WTC11 (cell line): ENCODE results near the gene JRKL. TPM values are rescaled to one million over a fixed set of nuclear protein-coding genes. Genes with fewer than 3 reads are reported as not detected.

ENCODE experiments used
- AFF4 ChIP-seq: sonication (generic); formaldehyde crosslinking; IDR thresholded peaks from 2 replicates; pipeline ENCODE4 v1.8.1; 2023; ENCODE audit warnings: mild to moderate bottlenecking, missing genetic modification reagents, borderline replicate concordance
- ATF1 ChIP-seq: sonication (generic); formaldehyde crosslinking; IDR thresholded peaks from 2 replicates; pipeline ENCODE4 v1.8.1; 2023; ENCODE audit warnings: mild to moderate bottlenecking, moderate library complexity, missing genetic modification reagents
- CDX4 ChIP-seq: fragments of 250-450 bp; sonication (Bioruptor Pico); IDR thresholded peaks from 2 replicates; pipeline ENCODE4 v1.9.0; 2021; ENCODE audit warnings: moderate library complexity, mild to moderate bottlenecking, inconsistent platforms, borderline replicate concordance
- CTCF ChIP-seq: fragments of 200-600 bp; IDR thresholded peaks from 2 replicates; pipeline ENCODE4 v1.8.0; 2022; ENCODE audit warnings: antibody characterized with exemption
- EMX1 ChIP-seq: fragments of 250-450 bp; sonication (Bioruptor Pico); IDR thresholded peaks from 2 replicates; pipeline ENCODE4 v1.8.0; 2021; ENCODE audit warnings: mild to moderate bottlenecking
- HMGXB4 ChIP-seq: sonication (generic); formaldehyde crosslinking; IDR thresholded peaks from 2 replicates; pipeline ENCODE4 v1.8.1; 2023; ENCODE audit warnings: mild to moderate bottlenecking, moderate library complexity, missing genetic modification reagents
- MAX ChIP-seq: sonication (generic); formaldehyde crosslinking; IDR thresholded peaks from 2 replicates; pipeline ENCODE4 v1.8.0; 2022; ENCODE audit warnings: mild to moderate bottlenecking, missing genetic modification reagents
- NFE2L1 ChIP-seq: sonication (generic); formaldehyde crosslinking; IDR thresholded peaks from 2 replicates; pipeline ENCODE4 v1.8.1; 2023; ENCODE audit warnings: missing genetic modification reagents
- NR1H2 ChIP-seq: sonication (generic); formaldehyde crosslinking; IDR thresholded peaks from 2 replicates; pipeline ENCODE4 v1.9.0; 2021; ENCODE audit warnings: mild to moderate bottlenecking, moderate library complexity, missing genetic modification reagents
- SMAD4 ChIP-seq: sonication (generic); formaldehyde crosslinking; IDR thresholded peaks from 2 replicates; pipeline ENCODE4 v1.8.0; 2022; ENCODE audit warnings: mild to moderate bottlenecking, missing genetic modification reagents
- SP1 ChIP-seq: sonication (generic); formaldehyde crosslinking; conservative IDR thresholded peaks from 2 replicates; pipeline ENCODE4 v1.8.1; 2022; ENCODE audit warnings: missing genetic modification reagents
- TCF7 ChIP-seq: sonication (generic); formaldehyde crosslinking; IDR thresholded peaks from 2 replicates; pipeline ENCODE4 v1.8.0; 2022; ENCODE audit warnings: mild to moderate bottlenecking, low read depth, missing genetic modification reagents, moderate library complexity
- TEAD1 ChIP-seq: sonication (generic); formaldehyde crosslinking; IDR thresholded peaks from 2 replicates; pipeline ENCODE4 v1.8.0; 2022; ENCODE audit warnings: mild to moderate bottlenecking, missing genetic modification reagents
- USF2 ChIP-seq: sonication (generic); formaldehyde crosslinking; IDR thresholded peaks from 2 replicates; pipeline ENCODE4 v1.8.1; 2023; ENCODE audit warnings: mild to moderate bottlenecking, missing genetic modification reagents, moderate library complexity
- ZNF121 ChIP-seq: sonication (generic); formaldehyde crosslinking; IDR thresholded peaks from 2 replicates; pipeline ENCODE4 v1.8.0; 2023; ENCODE audit warnings: missing genetic modification reagents
- ZNF138 ChIP-seq: sonication (generic); formaldehyde crosslinking; conservative IDR thresholded peaks from 2 replicates; pipeline ENCODE4 v1.8.1; 2022; ENCODE audit warnings: mild to moderate bottlenecking, moderate library complexity, missing genetic modification reagents
- ZNF219 ChIP-seq: sonication (generic); formaldehyde crosslinking; IDR thresholded peaks from 2 replicates; pipeline ENCODE4 v1.8.0; 2023; ENCODE audit warnings: missing genetic modification reagents, mild to moderate bottlenecking, borderline replicate concordance
- ZNF232 ChIP-seq: sonication (generic); formaldehyde crosslinking; IDR thresholded peaks from 2 replicates; pipeline ENCODE4 v1.8.0; 2022; ENCODE audit warnings: mild to moderate bottlenecking, missing genetic modification reagents
- ZNF396 ChIP-seq: fragments of 250-450 bp; sonication (Bioruptor Pico); IDR thresholded peaks from 2 replicates; pipeline ENCODE4 v1.8.0; 2021; ENCODE audit warnings: mild to moderate bottlenecking, moderate library complexity, borderline replicate concordance
- total RNA-seq: library from RNA; stranded (reverse); gene quantifications from 3 replicates; pipeline ENCODE4 v1.2.3, GENCODE V29; 2021
- TF ChIP-seq, protein P1 (sequence below): sonication (generic); formaldehyde crosslinking; IDR thresholded peaks from 2 replicates; pipeline ENCODE4 v1.8.1; 2023; ENCODE audit warnings: mild to moderate bottlenecking, missing genetic modification reagents
- TF ChIP-seq, protein P2 (sequence below): fragments of 250-450 bp; sonication (Bioruptor Pico); IDR thresholded peaks from 2 replicates; pipeline ENCODE4 v2.1.2; 2022; ENCODE audit warnings: mild to moderate bottlenecking, moderate library complexity
- TF ChIP-seq, protein P3 (sequence below): sonication (generic); formaldehyde crosslinking; IDR thresholded peaks from 2 replicates; pipeline ENCODE4 v1.8.1; 2022; ENCODE audit warnings: missing genetic modification reagents, borderline replicate concordance
- TF ChIP-seq, protein P4 (sequence below): sonication (generic); formaldehyde crosslinking; IDR thresholded peaks from 2 replicates; pipeline ENCODE4 v1.8.0; 2022; ENCODE audit warnings: mild to moderate bottlenecking, missing genetic modification reagents

JRKL gene
- total RNA-seq, 1 experiment from 2014 or later, result 6.1 TPM

GRCh38 chr11:96389720-96390487, at the start of gene JRKL, which contains the start of gene CCDC82 (continued):
- TF ChIP-seq, protein P1, sequence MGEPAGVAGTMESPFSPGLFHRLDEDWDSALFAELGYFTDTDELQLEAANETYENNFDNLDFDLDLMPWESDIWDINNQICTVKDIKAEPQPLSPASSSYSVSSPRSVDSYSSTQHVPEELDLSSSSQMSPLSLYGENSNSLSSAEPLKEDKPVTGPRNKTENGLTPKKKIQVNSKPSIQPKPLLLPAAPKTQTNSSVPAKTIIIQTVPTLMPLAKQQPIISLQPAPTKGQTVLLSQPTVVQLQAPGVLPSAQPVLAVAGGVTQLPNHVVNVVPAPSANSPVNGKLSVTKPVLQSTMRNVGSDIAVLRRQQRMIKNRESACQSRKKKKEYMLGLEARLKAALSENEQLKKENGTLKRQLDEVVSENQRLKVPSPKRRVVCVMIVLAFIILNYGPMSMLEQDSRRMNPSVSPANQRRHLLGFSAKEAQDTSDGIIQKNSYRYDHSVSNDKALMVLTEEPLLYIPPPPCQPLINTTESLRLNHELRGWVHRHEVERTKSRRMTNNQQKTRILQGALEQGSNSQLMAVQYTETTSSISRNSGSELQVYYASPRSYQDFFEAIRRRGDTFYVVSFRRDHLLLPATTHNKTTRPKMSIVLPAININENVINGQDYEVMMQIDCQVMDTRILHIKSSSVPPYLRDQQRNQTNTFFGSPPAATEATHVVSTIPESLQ, result no peak
- no peak; the same call in 1 of the 2 replicates for TF ChIP-seq TCF7 (CRISPR knock-in tag)
- peak; percentile 79; the same call in 1 of the 2 replicates for TF ChIP-seq ZNF232 (CRISPR knock-in tag)
- TF ChIP-seq HMGXB4 (CRISPR knock-in tag), result peak; percentile 46; the same call in 1 of the 2 replicates
- TF ChIP-seq SMAD4 (CRISPR knock-in tag), result no peak
- TF ChIP-seq ATF1, result no peak
- peak; percentile 70 for TF ChIP-seq MAX (CRISPR knock-in tag)
- no peak for TF ChIP-seq TEAD1 (CRISPR knock-in tag)
- TF ChIP-seq AFF4, result no peak
- no peak for TF ChIP-seq ZNF138 (CRISPR knock-in tag)
- peak; percentile 45; the same call in 1 of the 2 replicates for TF ChIP-seq ZNF121 (CRISPR knock-in tag)
- TF ChIP-seq, protein P2, sequence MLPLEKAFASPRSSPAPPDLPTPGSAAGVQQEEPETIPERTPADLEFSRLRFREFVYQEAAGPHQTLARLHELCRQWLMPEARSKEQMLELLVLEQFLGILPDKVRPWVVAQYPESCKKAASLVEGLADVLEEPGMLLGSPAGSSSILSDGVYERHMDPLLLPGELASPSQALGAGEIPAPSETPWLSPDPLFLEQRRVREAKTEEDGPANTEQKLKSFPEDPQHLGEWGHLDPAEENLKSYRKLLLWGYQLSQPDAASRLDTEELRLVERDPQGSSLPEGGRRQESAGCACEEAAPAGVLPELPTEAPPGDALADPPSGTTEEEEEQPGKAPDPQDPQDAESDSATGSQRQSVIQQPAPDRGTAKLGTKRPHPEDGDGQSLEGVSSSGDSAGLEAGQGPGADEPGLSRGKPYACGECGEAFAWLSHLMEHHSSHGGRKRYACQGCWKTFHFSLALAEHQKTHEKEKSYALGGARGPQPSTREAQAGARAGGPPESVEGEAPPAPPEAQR (CRISPR knock-in tag), result no peak
- no peak for TF ChIP-seq ZNF219
- TF ChIP-seq EMX1 (CRISPR knock-in tag), result no peak
- TF ChIP-seq, protein P3, sequence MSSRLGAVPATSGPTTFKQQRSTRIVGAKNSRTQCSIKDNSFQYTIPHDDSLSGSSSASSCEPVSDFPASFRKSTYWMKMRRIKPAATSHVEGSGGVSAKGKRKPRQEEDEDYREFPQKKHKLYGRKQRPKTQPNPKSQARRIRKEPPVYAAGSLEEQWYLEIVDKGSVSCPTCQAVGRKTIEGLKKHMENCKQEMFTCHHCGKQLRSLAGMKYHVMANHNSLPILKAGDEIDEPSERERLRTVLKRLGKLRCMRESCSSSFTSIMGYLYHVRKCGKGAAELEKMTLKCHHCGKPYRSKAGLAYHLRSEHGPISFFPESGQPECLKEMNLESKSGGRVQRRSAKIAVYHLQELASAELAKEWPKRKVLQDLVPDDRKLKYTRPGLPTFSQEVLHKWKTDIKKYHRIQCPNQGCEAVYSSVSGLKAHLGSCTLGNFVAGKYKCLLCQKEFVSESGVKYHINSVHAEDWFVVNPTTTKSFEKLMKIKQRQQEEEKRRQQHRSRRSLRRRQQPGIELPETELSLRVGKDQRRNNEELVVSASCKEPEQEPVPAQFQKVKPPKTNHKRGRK, result no peak
- TF ChIP-seq CDX4 (CRISPR knock-in tag), result no peak
- peak; percentile 97 for TF ChIP-seq SP1 (CRISPR knock-in tag)
- no peak; the same call in 1 of the 2 replicates for TF ChIP-seq NFE2L1
- no peak for TF ChIP-seq CTCF
- no peak for TF ChIP-seq NR1H2 (CRISPR knock-in tag)
- TF ChIP-seq, protein P4, sequence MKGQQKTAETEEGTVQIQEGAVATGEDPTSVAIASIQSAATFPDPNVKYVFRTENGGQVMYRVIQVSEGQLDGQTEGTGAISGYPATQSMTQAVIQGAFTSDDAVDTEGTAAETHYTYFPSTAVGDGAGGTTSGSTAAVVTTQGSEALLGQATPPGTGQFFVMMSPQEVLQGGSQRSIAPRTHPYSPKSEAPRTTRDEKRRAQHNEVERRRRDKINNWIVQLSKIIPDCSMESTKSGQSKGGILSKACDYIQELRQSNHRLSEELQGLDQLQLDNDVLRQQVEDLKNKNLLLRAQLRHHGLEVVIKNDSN (CRISPR knock-in tag), result no peak; the same call in 1 of the 2 replicates
- no peak for TF ChIP-seq USF2 (CRISPR knock-in tag)
- TF ChIP-seq ZNF396 (CRISPR knock-in tag), result no peak
